Keratinocyte (primary cell): ENCODE measurements around the gene HERPUD1. TPM values are rescaled to one million over a fixed set of nuclear protein-coding genes. Genes with fewer than 3 reads are reported as not detected.

ENCODE experiments used
- DNase-seq: peaks from one replicate; pipeline ENCODE4 v3.0.0-alpha.2; 2011; ENCODE audit warnings: low read depth, missing footprints, low spot score
- FAIRE-seq: peaks from 2 replicates; lab custom pipeline; 2011; peaks lifted over from hg19 to GRCh38; lab: Jason Lieb, UNC
- H2AFZ ChIP-seq: 2 replicates; pipeline ENCODE4 v1.6.0; 2012; ENCODE audit warnings: low read length, control low read depth, inconsistent platforms; ENCODE audit not compliant: control insufficient read depth
- H3K27ac ChIP-seq: 2 replicates; pipeline ENCODE4 v1.5.1; 2011; ENCODE audit warnings: low read length; ENCODE audit not compliant: control insufficient read depth, insufficient read depth
- H3K27me3 ChIP-seq: 3 replicates; pipeline ENCODE4 v1.6.0; 2011; ENCODE audit warnings: low read length; ENCODE audit not compliant: control insufficient read depth, insufficient read depth; ENCODE audit errors: extremely low read depth
- H3K36me3 ChIP-seq, 2 experiments: 2 replicates in 1 of 2; 3 replicates in 1 of 2; pipeline ENCODE4 v1.5.1; 2011; ENCODE audit warnings: low read length in 2 of 2, mild to moderate bottlenecking in 1 of 2; ENCODE audit not compliant: control insufficient read depth in 2 of 2, insufficient read depth in 2 of 2; ENCODE audit errors: extremely low read depth in 1 of 2
- H3K4me1 ChIP-seq: 3 replicates; pipeline ENCODE4 v1.5.1; 2011; ENCODE audit warnings: low read length; ENCODE audit not compliant: control insufficient read depth, insufficient read depth; ENCODE audit errors: extremely low read depth
- H3K4me2 ChIP-seq: 3 replicates; pipeline ENCODE4 v1.6.0; 2011; ENCODE audit warnings: low read depth, low read length; ENCODE audit not compliant: control insufficient read depth, insufficient read depth; ENCODE audit errors: extremely low read depth
- H3K4me3 ChIP-seq, 3 experiments: fragments of 200-600 bp in 1 of 3; sonication (generic) in 1 of 3; 2 replicates in 2 of 3; 3 replicates in 1 of 3; pipeline ENCODE4 v1.5.1; 2011 to 2016; ENCODE audit warnings: low read length in 3 of 3, mild to moderate bottlenecking in 3 of 3, control low read depth in 2 of 3, inconsistent platforms in 1 of 3, low read depth in 1 of 3, mixed read lengths in 1 of 3, mixed run types in 1 of 3, moderate library complexity in 1 of 3; ENCODE audit not compliant: control insufficient read depth in 2 of 3, insufficient read depth in 2 of 3; ENCODE audit errors: extremely low read depth in 1 of 3
- H3K79me2 ChIP-seq: 2 replicates; pipeline ENCODE4 v1.6.0; 2012; ENCODE audit warnings: low read length; ENCODE audit not compliant: control insufficient read depth, insufficient read depth
- H3K9ac ChIP-seq: 3 replicates; pipeline ENCODE4 v1.6.0; 2011; ENCODE audit warnings: low read length; ENCODE audit not compliant: control insufficient read depth, insufficient read depth; ENCODE audit errors: extremely low read depth
- H3K9me1 ChIP-seq: 3 replicates; pipeline ENCODE4 v1.6.0; 2011; ENCODE audit warnings: low read length; ENCODE audit not compliant: control insufficient read depth, insufficient read depth; ENCODE audit errors: extremely low read depth
- H3K9me3 ChIP-seq: 2 replicates; pipeline ENCODE4 v1.5.1; 2012; ENCODE audit warnings: low read depth, low read length; ENCODE audit not compliant: control insufficient read depth
- H4K20me1 ChIP-seq: 3 replicates; pipeline ENCODE4 v1.6.0; 2011; ENCODE audit warnings: low read length; ENCODE audit not compliant: control insufficient read depth, insufficient read depth; ENCODE audit errors: extremely low read depth
- EZH2 ChIP-seq: IDR thresholded peaks from one replicate; pipeline ENCODE4 v1.6.1; 2012; ENCODE audit warnings: inconsistent platforms, mild to moderate bottlenecking, low read length, moderate library complexity
- dilution Hi-C: fragments of 300-500 bp; cut with MboI; formaldehyde crosslinking; loops from one replicate; pipeline ENCODE4 v1.7.0; 2020; ENCODE audit warnings: low sequenced_read_pairs; ENCODE audit not compliant: extremely low pct_ligation_motif_present
- polyA plus RNA-seq, 5 experiments: library from polyadenylated mRNA; depleted of rRNA in 3 of 5; stranded (reverse) in 3 of 5; stranded (forward) in 1 of 5; unstranded in 1 of 5; fragments of >200 nt; gene quantifications; 1 replicate in 1 of 5; 2 replicates in 3 of 5; 3 replicates in 1 of 5; pipeline versions ENCODE4 v1.2.1 to v1.2.3, GENCODE V29; 2011 to 2012; ENCODE audit warnings: missing spikeins in 2 of 5, low read depth in 1 of 5, low replicate concordance in 1 of 5
- TF ChIP-seq, protein P1 (sequence below), 3 experiments: IDR thresholded peaks in 1 of 3; conservative IDR thresholded peaks in 1 of 3; optimal IDR thresholded peaks in 1 of 3; 2 replicates in 2 of 3; 3 replicates in 1 of 3; pipeline versions ENCODE3 to v1.5.1; 2011; ENCODE audit warnings: low read length in 3 of 3, mild to moderate bottlenecking in 3 of 3, moderate library complexity in 2 of 3, control low read depth in 1 of 3, inconsistent platforms in 1 of 3; ENCODE audit not compliant: insufficient read depth in 2 of 3; ENCODE audit errors: extremely low read depth in 1 of 3

Gene HERPUD1
- polyA plus RNA-seq, 1 donor (not counting 4 experiments of a cell fraction or from before 2014, with no cell fraction given), result 183 TPM

DNA sequence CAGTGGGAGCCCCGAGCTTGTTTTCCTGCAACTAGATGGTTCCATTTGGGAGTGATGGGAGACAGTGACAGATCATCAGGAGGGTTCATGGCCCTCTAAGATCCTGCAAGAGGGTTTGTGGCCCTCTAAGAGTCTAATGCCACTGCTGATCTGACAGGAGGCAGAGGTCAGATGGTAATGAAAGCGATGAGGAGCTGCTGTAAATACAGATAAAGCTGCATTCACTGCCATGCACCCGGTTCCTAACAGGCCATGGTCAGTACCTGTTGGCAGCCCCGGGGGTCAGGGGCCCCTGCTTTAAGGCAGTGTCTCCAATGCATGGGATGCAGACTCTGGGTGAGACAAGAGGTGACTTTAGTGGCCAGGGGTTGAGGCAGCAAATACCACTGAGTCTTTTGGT is 36.1 kb upstream of the HERPUD1 start:
- FAIRE-seq (no peak), DNase-seq (no peak)
- Histone ChIP-seq H3K4me1 (no peaks in the 10 kb centered on the region), H3K27me3 (no peaks in the 10 kb centered on the region), H3K79me2 (no peaks in the 10 kb centered on the region), H3K9me3 (no peaks in the 10 kb centered on the region), H3K36me3 (no peaks in the 10 kb centered on the region), H3K4me2 (no peak overlapping the region), H3K9ac (no peak overlapping the region), H3K4me3 (no peak overlapping the region), H2AFZ (no peak overlapping the region), H3K27ac (no peak overlapping the region), H4K20me1 (no peaks in the 10 kb centered on the region), H3K9me1 (no peaks in the 10 kb centered on the region)
- dilution Hi-C loops, result no loop called here
- TF ChIP-seq EZH2, result no peak
- TF ChIP-seq, protein P1, sequence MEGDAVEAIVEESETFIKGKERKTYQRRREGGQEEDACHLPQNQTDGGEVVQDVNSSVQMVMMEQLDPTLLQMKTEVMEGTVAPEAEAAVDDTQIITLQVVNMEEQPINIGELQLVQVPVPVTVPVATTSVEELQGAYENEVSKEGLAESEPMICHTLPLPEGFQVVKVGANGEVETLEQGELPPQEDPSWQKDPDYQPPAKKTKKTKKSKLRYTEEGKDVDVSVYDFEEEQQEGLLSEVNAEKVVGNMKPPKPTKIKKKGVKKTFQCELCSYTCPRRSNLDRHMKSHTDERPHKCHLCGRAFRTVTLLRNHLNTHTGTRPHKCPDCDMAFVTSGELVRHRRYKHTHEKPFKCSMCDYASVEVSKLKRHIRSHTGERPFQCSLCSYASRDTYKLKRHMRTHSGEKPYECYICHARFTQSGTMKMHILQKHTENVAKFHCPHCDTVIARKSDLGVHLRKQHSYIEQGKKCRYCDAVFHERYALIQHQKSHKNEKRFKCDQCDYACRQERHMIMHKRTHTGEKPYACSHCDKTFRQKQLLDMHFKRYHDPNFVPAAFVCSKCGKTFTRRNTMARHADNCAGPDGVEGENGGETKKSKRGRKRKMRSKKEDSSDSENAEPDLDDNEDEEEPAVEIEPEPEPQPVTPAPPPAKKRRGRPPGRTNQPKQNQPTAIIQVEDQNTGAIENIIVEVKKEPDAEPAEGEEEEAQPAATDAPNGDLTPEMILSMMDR (optimal IDR thresholded peaks at IDR 0.05 in 1 of 3, IDR thresholded peaks at IDR 0.05 in 1 of 3, conservative IDR thresholded peaks at IDR 0.05 in 1 of 3; ENCODE audit: extremely low read depth in 1 of 3, insufficient read depth in 2 of 3, low read length in 3 of 3), result no peak

DNA sequence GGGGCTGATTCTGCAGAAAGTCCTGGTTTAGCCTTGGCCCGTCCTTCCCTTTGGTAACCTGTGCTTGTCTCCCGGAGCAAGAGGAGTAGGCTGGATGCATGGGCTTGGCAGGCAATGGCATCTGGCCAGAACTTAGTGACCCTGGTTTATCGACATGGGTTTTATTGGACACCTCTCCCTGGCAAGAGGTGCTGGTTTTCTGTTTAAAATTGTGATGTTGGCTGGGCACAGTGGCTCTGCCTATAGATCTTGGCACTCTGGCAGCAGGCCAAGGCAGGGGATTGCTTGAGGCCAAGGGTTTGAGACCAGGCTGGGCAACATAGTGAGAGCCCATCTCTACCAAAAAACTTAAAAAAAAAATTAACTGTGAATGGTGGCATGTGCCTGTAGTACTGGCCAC is 35.7 kb upstream of the HERPUD1 start:
- FAIRE-seq, result no peak
- TF ChIP-seq, protein P1 (optimal IDR thresholded peaks at IDR 0.05 in 1 of 3, IDR thresholded peaks at IDR 0.05 in 1 of 3, conservative IDR thresholded peaks at IDR 0.05 in 1 of 3; ENCODE audit: extremely low read depth in 1 of 3, insufficient read depth in 2 of 3, low read length in 3 of 3), result no peak
- no peak for TF ChIP-seq EZH2

More for the DNA sequence above, 35.7 kb upstream of the HERPUD1 start:
- no peaks in the 10 kb centered on the region for H3K36me3 ChIP-seq
- no peaks in the 10 kb centered on the region for H3K79me2 ChIP-seq
- no peak overlapping the region for H3K4me3 ChIP-seq
- H3K9me1 ChIP-seq, result no peaks in the 10 kb centered on the region
- no peaks in the 10 kb centered on the region for H3K4me1 ChIP-seq
- H3K9me3 ChIP-seq, result no peaks in the 10 kb centered on the region
- no peaks in the 10 kb centered on the region for H4K20me1 ChIP-seq
- H3K9ac ChIP-seq, result no peak overlapping the region
- DNase-seq, result no peak
- H3K27ac ChIP-seq, result no peak overlapping the region
- no peak overlapping the region for H2AFZ ChIP-seq
- H3K4me2 ChIP-seq, result no peak overlapping the region
- H3K27me3 ChIP-seq, result no peaks in the 10 kb centered on the region
- dilution Hi-C loops, result no loop called here
